HL-60 (cell line): ENCODE results near the gene ANKRD33B.

ENCODE experiments used
- DNase-seq, 2 experiments: peaks; one replicate each; pipeline ENCODE4 v3.0.0-alpha.2; 2010 to 2020; ENCODE audit warnings: low read depth in 1 of 2, low spot score in 1 of 2
- H3K27ac ChIP-seq: fragments of 250-450 bp; sonication (Bioruptor Pico); replicated peaks from 2 replicates; pipeline ENCODE4 v1.5.1; 2020; ENCODE audit warnings: mild to moderate bottlenecking, moderate library complexity
- H3K27me3 ChIP-seq: fragments of 250-450 bp; sonication (Bioruptor Pico); 2 replicates; pipeline ENCODE4 v1.5.1; 2021; ENCODE audit warnings: mild to moderate bottlenecking, moderate library complexity; ENCODE audit not compliant: insufficient read depth, poor library complexity, severe bottlenecking
- H3K4me3 ChIP-seq: replicated peaks from 2 replicates; pipeline ENCODE4 v1.5.1; 2011; ENCODE audit warnings: mild to moderate bottlenecking, control low read depth, low read length; ENCODE audit not compliant: insufficient read depth
- GABPA ChIP-seq: IDR thresholded peaks from 2 replicates; pipeline ENCODE4 v1.6.1; 2012; ENCODE audit warnings: low read depth
- POLR2AphosphoS5 ChIP-seq: IDR thresholded peaks from 2 replicates; pipeline ENCODE4 v1.6.1; 2012; ENCODE audit warnings: low read depth
- SPI1 ChIP-seq: IDR thresholded peaks from 2 replicates; pipeline ENCODE4 v1.6.1; 2012; ENCODE audit warnings: low read depth, mild to moderate bottlenecking, borderline replicate concordance
- TF ChIP-seq, protein P1 (sequence below): IDR thresholded peaks from one replicate; pipeline ENCODE4 v1.5.1; 2011; ENCODE audit warnings: low read length, control low read depth, inconsistent platforms; ENCODE audit not compliant: insufficient read depth
- TF ChIP-seq, protein P2 (sequence below): IDR thresholded peaks from 2 replicates; pipeline ENCODE4 v1.6.1; 2012; ENCODE audit warnings: low read depth; ENCODE audit not compliant: insufficient replicate concordance

Gene ANKRD33B

DNA sequence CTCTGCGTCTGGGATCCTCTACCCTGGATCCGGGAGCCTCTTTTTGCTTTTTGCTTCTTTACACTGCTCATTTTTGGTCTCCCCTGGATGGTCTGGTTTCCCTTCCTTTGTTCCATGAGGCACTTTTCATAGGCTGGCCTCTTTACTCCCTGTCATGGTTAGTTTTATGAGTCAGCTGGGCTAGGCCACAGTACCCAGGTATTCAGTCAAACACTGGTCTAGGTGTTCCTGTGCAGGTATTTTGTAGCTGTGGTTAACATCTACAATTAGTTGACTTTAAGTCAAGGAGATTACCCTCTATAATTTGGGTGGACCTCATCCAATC, 17.5 kb downstream of the ANKRD33B start:
- Histone ChIP-seq H3K27me3 (no peaks in the 10 kb centered on the region), H3K27ac (no peak overlapping the region), H3K4me3 (no peak overlapping the region)
- TF ChIP-seq GABPA, result no peak
- TF ChIP-seq, protein P1, sequence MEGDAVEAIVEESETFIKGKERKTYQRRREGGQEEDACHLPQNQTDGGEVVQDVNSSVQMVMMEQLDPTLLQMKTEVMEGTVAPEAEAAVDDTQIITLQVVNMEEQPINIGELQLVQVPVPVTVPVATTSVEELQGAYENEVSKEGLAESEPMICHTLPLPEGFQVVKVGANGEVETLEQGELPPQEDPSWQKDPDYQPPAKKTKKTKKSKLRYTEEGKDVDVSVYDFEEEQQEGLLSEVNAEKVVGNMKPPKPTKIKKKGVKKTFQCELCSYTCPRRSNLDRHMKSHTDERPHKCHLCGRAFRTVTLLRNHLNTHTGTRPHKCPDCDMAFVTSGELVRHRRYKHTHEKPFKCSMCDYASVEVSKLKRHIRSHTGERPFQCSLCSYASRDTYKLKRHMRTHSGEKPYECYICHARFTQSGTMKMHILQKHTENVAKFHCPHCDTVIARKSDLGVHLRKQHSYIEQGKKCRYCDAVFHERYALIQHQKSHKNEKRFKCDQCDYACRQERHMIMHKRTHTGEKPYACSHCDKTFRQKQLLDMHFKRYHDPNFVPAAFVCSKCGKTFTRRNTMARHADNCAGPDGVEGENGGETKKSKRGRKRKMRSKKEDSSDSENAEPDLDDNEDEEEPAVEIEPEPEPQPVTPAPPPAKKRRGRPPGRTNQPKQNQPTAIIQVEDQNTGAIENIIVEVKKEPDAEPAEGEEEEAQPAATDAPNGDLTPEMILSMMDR, result no peak
- TF ChIP-seq SPI1, result no peak
- TF ChIP-seq POLR2AphosphoS5, result no peak
- TF ChIP-seq, protein P2, sequence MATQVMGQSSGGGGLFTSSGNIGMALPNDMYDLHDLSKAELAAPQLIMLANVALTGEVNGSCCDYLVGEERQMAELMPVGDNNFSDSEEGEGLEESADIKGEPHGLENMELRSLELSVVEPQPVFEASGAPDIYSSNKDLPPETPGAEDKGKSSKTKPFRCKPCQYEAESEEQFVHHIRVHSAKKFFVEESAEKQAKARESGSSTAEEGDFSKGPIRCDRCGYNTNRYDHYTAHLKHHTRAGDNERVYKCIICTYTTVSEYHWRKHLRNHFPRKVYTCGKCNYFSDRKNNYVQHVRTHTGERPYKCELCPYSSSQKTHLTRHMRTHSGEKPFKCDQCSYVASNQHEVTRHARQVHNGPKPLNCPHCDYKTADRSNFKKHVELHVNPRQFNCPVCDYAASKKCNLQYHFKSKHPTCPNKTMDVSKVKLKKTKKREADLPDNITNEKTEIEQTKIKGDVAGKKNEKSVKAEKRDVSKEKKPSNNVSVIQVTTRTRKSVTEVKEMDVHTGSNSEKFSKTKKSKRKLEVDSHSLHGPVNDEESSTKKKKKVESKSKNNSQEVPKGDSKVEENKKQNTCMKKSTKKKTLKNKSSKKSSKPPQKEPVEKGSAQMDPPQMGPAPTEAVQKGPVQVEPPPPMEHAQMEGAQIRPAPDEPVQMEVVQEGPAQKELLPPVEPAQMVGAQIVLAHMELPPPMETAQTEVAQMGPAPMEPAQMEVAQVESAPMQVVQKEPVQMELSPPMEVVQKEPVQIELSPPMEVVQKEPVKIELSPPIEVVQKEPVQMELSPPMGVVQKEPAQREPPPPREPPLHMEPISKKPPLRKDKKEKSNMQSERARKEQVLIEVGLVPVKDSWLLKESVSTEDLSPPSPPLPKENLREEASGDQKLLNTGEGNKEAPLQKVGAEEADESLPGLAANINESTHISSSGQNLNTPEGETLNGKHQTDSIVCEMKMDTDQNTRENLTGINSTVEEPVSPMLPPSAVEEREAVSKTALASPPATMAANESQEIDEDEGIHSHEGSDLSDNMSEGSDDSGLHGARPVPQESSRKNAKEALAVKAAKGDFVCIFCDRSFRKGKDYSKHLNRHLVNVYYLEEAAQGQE, result no peak
- no peak for DNase-seq

DNA sequence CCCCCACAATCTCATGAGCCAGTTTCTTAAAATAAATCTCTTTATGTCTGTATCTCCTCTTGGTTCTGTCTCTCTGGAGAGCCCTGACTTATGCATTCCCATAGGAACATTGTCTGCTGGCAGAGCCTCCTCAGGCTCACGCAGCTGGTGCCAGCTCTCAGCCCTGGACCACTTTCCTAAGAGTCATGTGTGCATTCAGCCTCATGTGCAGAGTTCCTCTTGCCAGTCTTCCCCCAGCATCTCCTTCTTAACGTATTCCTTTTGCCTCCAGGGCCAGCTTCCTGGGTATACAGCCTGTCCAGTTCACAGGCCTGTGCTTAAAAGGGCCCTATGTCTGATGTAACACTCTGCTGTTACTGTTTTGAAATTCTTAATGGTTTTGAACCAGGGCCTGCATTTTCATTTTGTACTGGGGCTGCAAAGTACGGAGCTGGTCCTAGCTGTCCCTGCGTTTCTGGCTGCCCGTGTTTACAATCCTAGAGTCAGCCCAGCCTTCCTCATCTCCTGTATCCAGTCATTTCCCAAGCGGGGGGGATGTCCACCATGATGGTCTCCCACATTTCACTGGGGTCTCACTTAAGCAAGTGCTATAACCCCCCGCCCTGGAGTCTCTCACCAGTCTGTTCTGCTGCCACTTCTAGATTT, 18.1 kb downstream of the ANKRD33B start:
- peak in 1 of 2 experiments; percentile 71 for DNase-seq
- Histone ChIP-seq H3K27me3 (no peaks in the 10 kb centered on the region), H3K4me3 (no peak overlapping the region), H3K27ac (no peak overlapping the region)
- TF ChIP-seq SPI1, result peak; percentile 29; the same call in 1 of the 2 replicates
- no peak for TF ChIP-seq GABPA

DNA sequence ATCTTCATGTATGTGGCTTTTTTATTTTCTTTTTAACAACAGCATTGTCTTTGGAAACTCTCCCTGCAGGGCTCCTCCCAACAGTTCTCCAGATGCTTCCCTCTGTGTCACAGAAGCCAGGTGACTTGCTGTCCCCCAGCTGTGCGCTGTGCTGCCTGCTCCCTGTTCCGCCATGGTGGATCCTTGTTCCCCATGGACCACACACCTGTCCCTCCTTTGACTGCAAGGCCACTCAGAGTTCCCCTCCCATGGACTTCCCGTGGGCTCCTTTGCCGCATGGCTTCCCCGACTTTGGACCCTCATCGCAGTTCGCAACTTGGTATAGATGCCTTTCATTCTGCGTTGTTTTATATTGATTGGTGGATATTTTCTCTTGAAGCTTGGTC, 18.6 kb downstream of the ANKRD33B start:
- Histone ChIP-seq H3K27ac (no peak overlapping the region), H3K4me3 (no peak overlapping the region), H3K27me3 (no peaks in the 10 kb centered on the region)
- DNase-seq, result no peak
- no peak for TF ChIP-seq GABPA
- TF ChIP-seq, protein P1, result no peak
- TF ChIP-seq POLR2AphosphoS5, result no peak
- TF ChIP-seq SPI1, result no peak

DNA sequence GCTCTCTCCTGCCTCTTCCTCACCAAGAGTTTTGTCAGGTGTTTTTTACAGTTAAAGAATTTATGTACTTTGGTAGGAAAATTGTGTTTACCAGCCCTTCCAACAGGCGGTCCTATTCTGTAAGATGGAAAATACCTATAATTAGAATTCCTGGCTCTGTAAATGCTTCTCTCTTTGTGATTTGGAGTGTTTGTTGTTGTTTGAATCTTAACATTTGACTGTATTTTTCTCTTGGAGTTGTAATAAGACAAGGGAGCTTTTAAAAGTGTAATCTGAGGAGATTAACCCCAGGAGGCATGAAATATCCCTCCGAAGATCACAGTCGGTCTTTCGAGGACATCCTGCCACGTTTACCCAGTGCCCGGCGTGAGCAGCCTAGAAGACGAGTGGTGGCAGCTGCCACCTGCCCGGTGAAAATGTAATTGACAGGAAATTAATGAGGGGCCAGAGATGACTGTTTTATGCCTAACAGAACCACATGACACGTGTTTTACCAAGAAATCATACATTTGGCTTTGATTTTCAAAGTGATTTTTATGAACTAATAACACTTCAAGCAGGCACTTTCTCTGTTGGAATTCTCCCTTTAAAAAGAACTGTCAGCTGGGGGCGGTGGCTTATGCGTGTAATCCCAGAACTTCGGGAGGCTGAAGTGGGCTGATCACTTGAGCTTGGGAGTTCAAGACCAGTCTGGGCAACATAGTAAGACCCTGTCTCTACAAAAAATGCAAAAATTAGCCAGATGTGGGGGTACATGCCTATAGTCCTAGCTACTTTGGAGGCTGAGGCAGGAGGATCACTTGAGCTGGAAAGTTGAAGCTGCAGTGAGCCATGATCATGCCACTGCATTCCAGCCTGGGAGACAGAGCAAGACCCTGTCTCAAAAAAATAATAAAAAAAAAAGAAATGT, 20.0 kb downstream of the ANKRD33B start:
- TF ChIP-seq, protein P2, result no peak
- no peak for TF ChIP-seq SPI1
- TF ChIP-seq, protein P1, result no peak
- no peak for TF ChIP-seq GABPA
- Histone ChIP-seq H3K27ac (no peak overlapping the region), H3K4me3 (no peak overlapping the region), H3K27me3 (no peaks in the 10 kb centered on the region)
- no peak for DNase-seq
